Ammon's horn (tissue), 1 donor: ENCODE results near the gene CYP2C8.
"Not testable (repeated sequence)": the region's sequence is repeated elsewhere in the genome, so short reads cannot be mapped to it uniquely, and the experiment has no call there.

Experiments
- DNase-seq: peaks from one replicate; pipeline ENCODE4 v3.0.0-alpha.2; 2016; ENCODE audit warnings: low spot score

CYP2C8 gene

DNA sequence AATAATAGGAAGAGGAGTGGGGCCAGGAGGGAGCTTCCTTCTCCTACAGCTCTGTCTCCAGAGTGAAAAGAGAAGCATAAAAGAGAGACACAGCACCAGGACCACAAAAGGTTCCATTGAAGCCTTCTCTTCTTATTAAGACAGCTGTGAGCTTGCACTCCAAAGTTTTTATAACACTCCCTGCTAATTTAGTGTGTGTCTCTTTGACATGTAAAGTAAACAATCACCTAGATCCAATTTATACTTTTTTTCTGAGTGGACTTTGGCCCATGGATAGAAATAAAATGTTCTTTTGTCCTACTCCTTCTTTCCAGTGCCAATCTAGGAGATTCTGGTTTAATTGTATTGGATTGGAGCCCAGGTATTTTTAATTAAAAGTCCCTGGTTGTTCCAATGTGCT is at the start of gene CYP2C8:
CYP2C8 (minus strand) TSS at position 212 of the 400 bp plus-strand sequence; CDS start at position 117, 95 bp downstream.
- DNase-seq, result no peak

DNA sequence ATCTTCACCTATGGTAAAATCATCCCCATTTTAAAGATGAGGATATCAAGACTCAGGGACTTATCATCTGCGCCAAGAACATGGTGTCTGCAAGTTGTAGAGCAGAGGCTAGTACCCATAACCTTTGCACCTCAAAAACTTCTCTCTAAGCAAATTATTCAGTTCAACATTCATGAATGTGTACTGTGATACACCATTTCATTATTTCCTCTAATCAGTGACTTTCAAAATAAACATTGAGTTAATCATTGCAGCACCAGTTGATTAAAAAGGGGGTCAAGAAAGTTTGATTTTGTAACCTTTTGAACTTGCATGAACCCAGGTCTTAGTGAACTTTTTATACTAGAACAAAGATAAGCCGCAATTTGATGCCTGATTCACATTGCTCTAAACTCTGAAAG is 47.6 kb upstream of the CYP2C8 start:
- no peak for DNase-seq

DNA sequence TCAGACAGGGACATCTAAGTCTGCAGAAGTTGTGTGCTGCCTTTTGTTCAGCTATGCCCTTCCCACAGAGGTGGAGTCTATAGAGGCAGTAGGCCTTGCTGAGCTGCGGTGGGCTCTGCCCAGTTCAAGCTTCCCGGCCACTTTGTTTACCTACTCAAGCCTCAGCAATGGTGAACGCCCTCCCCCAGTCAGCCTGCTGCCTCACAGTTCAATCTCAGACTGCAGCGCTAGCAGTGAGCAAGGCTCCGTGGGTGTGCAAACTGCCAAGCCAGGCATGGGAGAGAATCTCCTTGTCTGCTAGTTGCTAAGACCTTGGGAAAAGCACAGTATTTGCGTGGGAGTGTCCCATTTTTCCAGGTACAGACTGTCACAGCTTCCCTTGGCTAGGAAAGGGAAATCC is 41.5 kb upstream of the CYP2C8 start:
- not testable (repeated sequence) for DNase-seq

DNA sequence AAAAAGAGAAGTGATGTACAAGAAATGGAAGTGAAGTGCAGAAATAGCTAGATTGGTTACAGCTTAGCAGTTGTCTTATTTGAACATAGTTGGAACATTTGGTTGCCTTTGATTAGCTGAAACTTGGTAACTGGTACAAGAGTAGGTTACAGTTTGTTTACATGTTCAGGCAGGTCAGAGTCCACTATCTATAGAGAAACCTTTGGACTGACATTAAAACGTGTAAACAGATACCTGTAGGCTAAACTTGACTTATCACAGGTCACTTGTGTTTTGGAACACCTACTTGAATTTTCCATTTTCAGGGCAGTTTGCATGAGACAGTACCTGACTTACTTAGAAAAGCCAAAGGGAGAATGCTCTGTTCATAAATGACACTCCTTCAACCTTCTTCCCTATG is 28.5 kb upstream of the CYP2C8 start:
- DNase-seq, result no peak

DNA sequence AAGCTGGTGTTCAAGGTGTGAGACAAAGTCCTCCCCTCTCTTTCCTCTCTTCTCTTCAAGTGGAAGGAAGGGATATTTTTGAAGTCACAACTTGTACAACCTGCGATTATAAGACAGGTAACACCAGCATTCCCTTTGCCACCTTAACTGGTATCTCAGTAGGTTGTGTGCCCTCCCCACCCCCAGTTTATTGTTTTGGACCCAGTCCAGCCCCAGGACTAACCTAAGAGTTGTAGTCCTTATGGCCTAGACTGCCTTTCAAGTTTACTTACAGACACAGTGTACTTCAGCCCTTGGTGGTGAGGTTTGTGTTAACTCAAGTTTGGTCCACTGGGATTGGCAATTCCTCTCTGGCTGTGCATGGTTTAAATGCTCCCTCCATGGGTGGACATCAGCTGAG is 26.8 kb upstream of the CYP2C8 start:
- no peak for DNase-seq

DNA sequence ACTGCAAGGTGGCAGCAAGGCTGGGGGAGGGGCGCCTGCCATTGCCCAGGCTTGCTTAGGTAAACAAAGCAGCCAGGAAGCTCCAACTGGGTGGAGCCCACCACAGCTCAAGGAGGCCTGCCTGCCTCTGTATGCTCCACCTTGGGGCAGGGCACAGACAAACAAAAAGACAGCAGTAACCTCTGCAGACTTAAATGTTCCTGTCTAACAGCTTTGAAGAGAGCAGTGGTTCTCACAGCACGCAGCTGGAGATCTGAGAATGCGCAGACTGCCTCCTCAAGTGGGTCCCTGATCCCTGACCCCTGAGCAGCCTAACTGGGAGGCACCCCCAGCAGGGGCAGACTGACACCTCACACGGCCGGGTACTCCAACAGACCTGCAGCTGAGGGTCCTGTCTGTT is 10.3 kb upstream of the CYP2C8 start:
- not testable (repeated sequence) for DNase-seq

DNA sequence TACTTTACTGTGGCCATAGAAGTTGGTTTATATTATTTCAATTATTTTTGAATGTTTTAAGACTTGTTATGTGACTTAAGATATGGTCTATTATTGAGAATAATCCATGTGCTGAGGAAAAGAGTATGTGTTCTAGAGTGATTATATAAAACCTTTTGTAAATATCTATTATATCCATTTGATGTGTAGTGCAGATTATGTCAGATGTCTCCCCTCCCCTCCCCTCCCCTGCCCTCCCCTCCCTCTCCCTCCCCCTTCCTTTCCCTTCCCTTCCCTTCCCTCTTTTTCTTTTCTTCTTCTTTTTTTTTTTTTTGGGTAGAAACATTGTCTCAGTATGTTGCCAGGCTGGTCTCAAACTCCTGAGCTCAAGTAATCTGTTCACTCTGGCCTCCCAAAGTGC is 8.3 kb upstream of the CYP2C8 start:
- DNase-seq, result no peak

DNA sequence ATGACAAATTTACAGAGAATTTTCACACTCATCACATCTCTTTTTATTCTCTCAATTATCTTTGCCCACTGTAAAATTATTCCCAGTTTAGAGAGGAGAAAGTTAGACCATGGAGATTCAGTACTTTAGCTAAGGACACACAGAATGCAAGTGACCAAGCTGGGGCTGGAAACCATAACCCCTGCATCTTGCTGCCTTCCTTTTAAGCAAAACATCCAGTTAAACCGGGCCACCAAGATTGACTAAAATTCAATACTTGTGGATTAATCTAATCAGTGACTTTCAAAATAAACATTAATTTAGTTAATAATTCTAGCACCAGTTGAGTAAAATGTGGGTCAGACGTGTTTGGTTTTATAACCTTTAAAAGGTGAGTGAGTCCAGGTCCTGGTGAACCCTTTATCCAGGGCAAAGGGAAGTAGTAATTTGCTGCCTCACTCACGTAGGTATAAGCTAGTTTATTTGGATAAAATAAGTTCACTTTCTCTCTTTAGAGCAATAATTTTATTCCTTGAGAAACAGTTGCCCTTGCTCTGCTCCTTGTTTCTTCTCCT is 1.9 kb upstream of the CYP2C8 start:
- DNase-seq, result no peak

DNA sequence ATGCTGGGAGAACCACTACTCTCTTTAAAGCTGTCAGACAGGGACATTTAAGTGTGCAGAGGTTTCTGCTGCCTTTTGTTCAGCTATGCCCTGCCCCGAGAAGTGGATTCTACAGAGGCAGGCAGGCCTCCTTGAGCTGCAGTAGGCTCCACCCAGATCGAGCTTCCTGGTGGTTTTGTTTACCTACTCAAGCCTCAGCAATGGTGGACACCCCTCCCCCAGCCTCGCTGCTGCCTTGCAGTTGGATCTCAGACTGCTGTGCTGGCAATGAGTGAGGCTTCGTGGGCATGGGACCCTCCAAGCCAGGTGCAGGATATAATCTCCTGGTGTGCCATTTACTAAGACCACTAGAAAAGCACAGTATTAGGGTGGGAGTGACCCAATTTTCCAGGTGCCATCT is 5.2 kb downstream of the CYP2C8 start:
- DNase-seq, result not testable (repeated sequence)

DNA sequence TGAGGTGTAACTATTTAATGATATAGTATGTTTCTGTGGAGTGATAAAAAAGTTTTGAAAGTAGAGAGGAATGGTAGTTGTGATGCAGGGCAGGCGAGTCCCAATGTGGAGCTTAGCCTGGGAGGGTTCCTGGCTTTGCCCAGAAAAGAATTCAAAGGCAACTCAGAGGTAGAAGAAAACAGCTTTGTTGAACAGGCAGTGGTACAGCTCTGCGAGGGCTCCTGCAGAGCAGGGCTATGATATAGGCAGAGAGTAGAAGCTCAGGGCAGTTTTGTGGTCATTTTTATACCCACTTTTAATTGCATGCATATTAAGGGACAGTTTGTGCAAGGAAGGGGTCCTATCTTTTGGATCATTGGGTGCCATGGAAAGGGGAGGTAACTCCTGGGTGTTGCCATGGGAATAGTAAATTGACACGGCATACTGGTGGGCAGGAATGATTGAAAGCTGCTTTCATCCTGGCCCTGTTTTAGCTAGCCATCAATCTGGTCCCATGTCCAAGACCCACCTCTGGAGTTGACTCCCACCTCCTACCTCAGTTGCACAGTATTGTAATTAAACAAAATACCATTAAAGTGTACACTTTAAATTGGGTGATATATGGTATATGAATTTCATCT is 12.4 kb downstream of the CYP2C8 start:
- DNase-seq, result no peak

DNA sequence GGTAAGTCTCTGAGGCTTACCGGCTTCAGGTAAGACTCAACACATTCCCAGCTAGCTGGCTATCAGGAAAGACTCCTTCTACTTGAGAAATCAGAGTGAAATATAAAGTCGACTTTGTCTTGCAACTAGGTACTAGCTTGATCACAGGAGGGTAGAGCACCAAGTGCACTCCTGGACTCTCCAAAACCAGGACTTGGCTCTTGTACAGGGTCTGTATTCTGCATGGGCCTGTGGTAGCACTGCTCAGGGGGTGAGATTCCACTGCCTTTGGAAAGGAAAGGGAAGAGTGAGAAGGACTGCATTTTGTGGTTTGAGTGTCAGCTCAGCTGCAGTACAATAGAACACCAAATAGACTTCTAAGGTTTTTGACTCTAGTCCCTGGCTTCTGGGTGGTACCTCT is 19.4 kb downstream of the CYP2C8 start:
- no peak for DNase-seq

DNA sequence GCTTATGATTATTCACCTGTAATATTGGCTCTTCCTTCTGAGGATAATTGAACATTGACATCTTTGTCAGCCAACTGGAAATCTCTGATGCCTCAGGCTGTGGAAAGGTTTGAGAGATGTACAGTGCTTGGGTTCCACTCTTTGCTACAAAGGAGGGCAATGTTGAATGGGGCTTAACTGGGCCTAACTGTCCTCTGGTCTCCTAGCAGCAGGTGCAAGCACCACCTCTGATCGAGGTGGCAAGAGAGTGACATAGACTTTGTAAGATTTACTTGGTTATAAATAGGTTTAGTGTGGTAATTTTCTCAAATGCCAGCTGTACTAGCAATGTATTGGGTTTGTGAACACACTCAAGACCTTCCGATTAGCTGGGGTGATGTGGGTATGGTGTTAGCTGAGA is 21.1 kb downstream of the CYP2C8 start:
- no peak for DNase-seq

DNA sequence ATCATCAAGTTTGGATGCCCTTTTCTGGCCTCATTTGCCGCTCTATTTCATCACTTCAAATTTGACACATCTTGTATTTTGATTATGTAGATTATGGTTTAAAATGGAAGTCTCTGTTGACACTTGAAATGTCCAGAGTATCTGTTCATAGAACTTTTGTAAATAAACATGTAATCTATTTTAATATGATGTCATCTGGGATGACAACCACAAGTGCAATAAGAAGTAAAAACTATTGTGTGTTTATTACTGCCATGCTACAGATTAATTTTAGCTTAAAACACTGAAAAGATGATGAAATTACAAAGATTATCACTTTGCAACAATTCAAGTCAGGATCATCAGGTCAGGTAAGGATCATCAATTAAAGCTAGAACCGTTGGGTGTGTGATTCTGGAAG is 30.0 kb downstream of the CYP2C8 start:
- no peak for DNase-seq

DNA sequence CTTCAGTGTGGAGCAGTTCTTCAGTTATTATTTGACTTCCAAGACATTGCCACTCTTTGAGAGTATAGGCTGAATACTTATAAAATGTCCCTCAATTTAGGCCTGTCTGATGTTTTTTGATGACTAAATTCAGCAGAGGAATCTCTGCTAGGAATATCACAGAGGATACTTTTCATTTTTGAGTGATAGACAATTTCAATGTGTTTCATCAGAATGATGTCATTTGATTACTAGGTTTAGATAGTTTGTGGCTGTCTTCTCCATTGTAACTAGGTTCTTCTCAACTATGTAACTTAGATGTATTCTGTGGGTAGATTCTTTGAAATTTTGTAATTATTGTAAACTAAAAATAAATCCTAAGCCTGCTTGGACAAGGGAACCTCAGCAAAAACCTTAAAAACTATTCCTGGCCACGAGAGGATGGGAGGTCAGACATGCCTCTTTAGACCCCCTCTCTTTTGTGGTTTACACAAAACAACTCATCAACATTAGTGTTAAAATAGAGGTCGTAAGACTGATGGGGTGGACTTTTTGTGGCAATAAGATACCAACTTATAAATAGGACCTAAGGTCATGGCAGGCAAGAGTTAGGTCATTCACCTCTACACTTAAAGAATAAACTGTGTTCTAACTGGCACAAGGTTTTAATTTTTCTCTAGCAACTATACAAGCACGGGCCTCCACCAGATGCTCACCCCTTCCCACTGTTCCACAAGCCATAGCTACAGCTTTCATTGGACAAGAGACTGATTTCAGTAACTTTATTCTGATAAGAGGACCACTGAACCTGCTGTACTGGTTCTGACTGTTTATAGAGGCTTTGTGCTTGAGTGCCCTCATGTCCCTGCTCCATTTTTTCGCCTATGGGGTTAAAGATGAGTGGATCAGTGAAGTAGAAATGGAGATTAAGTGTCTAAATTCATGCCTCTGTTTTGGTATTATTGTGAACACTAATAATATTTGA is 33.7 kb downstream of the CYP2C8 start:
- no peak for DNase-seq

DNA sequence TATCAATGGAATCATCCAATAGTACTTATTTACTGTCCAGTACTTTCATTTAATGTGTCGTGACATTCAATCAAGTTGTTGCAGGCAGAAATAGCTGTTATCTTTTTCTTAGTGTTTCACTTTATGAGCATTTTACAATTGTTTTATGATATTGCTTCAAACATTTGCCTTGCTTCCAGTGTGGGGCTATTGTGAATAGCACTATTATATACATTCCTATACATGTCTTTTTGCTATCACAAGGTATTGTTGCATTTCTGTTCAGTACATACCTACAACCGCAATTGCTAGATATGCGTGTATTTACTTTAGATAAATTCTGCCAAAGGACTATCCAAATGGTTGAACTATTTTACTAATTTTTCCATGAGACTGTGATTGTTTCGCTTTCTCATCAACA is 34.9 kb downstream of the CYP2C8 start:
- no peak for DNase-seq

DNA sequence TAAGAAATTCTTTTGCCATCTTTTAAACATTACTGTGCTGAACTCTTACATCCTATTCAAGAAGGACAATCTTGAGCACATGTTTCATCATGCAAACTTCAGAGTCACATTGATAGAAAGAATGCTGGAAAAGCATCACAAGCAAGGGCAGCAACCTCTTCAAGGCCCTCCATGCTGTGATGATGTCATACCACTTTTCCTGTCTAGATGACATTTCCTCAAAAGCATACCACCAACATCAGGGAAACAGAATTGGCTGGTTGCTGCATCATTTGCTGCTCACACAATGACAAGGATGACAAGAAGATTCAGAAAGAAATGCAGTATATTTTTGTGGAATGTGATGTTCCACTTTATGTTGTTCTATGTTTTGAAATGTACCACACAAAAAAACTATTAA is 37.6 kb downstream of the CYP2C8 start:
- no peak for DNase-seq

DNA sequence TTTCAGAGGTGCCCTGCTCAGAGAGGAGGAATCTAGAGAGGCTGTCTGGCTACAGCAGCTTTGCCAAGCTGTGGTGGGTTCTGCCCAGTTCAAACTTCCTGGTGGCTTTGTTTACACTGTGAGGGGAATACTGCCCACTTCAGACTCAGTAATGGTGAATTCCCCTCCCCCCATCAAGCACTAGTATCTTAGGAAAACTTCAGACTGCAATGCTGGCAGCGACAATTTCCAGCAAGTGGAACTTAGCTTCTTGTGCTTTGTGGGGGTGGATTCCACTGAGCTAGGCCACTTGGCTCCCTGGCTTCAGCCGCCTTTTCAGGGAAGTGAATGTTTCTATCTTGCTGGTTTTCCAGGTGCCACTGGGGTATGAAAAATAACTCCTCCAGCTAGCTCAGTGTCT is 42.8 kb downstream of the CYP2C8 start:
- no peak for DNase-seq

DNA sequence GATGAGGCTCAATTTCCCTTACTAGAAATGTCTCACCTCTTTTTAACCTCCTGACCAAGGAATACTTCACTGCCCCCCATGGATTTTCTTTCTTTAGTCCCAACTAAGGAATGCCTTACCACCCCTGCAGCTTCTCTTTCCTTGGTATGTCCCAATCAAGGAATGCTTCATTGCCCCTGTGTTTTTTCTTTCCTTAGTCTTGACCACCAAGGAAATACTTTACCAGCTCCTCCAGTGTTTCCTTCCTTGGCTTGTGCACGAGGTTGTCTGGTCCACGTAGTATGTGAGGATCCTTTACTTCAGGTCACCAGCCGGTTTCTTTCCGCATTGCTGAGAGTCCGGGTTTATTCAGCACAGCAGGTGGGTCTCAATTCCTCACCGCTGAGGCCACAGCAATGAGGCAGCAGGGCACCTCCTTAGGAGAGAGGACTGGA is 71.5 kb downstream of the CYP2C8 start:
- DNase-seq, result no peak

DNA sequence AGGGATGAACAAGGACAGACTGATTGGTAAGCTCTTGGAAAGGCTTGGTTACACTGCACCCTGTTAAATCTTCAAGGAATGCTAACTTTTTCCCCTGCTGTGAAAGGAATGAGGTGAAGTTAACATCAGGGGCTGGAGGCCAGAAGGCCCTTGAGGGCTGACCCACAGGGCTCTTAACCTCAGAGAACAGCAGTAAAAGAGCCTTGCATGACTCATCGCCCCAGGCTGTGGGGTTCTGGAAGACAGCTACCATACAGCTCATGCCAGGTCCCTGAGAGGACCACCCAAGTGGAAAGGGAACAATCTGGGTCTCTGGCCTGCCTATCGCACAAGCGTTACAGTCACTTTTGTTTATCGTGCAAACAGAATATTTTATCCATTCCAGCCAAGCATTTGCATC is 76.5 kb downstream of the CYP2C8 start:
- no peak for DNase-seq

DNA sequence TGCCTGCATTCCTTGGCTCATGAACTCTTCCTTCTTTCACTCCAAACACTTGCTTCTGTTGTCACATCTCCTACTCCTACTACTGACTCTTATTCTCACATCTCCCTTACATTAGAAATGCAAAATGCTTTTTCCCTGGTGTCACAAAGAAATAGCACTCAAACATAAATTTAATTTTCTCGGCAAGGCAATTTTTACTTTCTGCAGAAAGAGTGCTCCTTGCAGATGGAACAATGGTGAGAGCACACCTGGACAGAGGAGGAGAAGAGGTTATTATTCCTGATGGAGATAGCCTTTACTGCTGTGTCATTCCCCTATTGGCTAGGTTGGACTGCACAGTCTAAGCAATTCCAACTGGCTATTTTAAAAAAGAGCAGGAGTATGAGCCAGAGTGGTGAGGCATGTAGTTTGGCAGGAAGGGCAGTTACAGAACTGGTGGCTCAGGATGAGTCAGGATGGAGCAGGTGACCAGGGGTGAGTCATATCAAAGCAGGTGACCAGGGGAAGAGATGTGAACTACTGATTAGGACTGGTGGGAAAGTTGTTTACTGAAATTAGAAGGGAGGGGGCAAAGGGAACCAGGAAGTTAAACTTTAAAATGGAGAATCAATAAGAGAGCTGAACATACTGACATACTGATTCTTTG is 77.9 kb downstream of the CYP2C8 start:
- DNase-seq, result no peak

DNA sequence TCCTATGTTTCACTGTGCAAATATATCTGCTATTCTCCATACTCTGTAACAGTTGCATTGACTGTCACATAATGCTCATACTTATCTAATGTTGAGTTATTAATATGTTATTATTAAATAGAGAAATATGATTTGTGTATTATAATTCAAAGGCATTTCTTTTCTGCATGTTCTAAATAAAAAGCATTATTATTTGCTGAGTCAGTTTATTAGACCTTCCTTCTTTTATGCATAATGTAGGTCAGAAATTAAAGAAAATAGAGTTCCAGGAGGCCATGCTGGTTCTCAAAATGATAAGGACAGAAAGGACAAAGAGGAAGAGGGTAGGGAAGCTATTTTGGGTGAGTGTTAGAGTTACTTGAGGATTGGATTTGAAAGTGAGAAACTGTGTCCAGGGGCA is 80.1 kb downstream of the CYP2C8 start:
- no peak for DNase-seq
